Activated CD4-positive, alpha-beta memory T cell treated with anti-CD3 and anti-CD28 coated beads, Interleukin-2, amount 10 ng/mL, durations not matched to agents 7 days and 5 days (primary cell): Measurements from ENCODE around the gene GABBR2. TPM values are rescaled to one million over a fixed set of nuclear protein-coding genes. Genes with fewer than 3 reads are reported as not detected.

Experiments used
- CTCF ChIA-PET: fragments of 350-600 bp; sonication (Branson Sonifier 250); formaldehyde crosslinking; loops from one replicate; lab custom pipeline; 2021; ENCODE audit warnings: antibody characterized with exemption, inconsistent platforms; lab: Charles Lee
- POLR2A ChIA-PET: fragments of 350-600 bp; sonication (Branson Sonifier 250); formaldehyde crosslinking; loops from one replicate; lab custom pipeline; 2021; ENCODE audit warnings: antibody characterized with exemption; lab: Charles Lee
- DNase-seq: peaks from one replicate; pipeline ENCODE4 v3.0.0-alpha.2; 2020
- H3K27ac Mint-ChIP-seq: one replicate; pipeline ENCODE4 v1.8.0; 2021; ENCODE audit warnings: mild to moderate bottlenecking, mixed read lengths
- H3K27me3 Mint-ChIP-seq: one replicate; pipeline ENCODE4 v1.8.0; 2021; ENCODE audit warnings: mixed read lengths
- H3K36me3 Mint-ChIP-seq: one replicate; pipeline ENCODE4 v1.8.0; 2021; ENCODE audit warnings: low read depth, mixed read lengths
- H3K4me1 Mint-ChIP-seq: one replicate; pipeline ENCODE4 v1.8.0; 2021; ENCODE audit warnings: mixed read lengths
- H3K4me3 Mint-ChIP-seq: one replicate; pipeline ENCODE4 v1.8.0; 2021; ENCODE audit warnings: mild to moderate bottlenecking, mixed read lengths
- H3K9me3 Mint-ChIP-seq: one replicate; pipeline ENCODE4 v1.8.0; 2021; ENCODE audit warnings: mixed read lengths
- total RNA-seq, 2 experiments: library from RNA; stranded (reverse); gene quantifications; one replicate each; pipeline ENCODE4 v1.2.3, GENCODE V29; 2021

Gene GABBR2
- total RNA-seq, 2 experiments from 2014 or later: not detected

GRCh38 chr9:98430535-98431292 is 278.0 kb downstream of the GABBR2 start:
- DNase-seq: no peak
- ChIA-PET POLR2A (no interaction called here), CTCF (interaction anchor here (0.7 kb wide), 1 partner anchor 106 kb away, joined by 3 read pairs; no protein-coding TSS in a partner anchor)
- Mint-ChIP-seq H3K4me1 (no peaks in the 10 kb centered on the region), H3K9me3 (no peaks in the 10 kb centered on the region), H3K36me3 (no peaks in the 10 kb centered on the region), H3K27me3 (peaks cover 9% of the 10 kb centered on the region), H3K27ac (no peak overlapping the region), H3K4me3 (no peak overlapping the region)

- ChIA-PET POLR2A (no interaction called here), CTCF (no interaction called here)
- no peak overlapping the region for H3K4me3 Mint-ChIP-seq
- H3K27ac Mint-ChIP-seq: no peak overlapping the region
- no peaks in the 10 kb centered on the region for H3K4me1 Mint-ChIP-seq
- DNase-seq: no peak
- peaks cover 4% of the 10 kb centered on the region for H3K27me3 Mint-ChIP-seq
- no peaks in the 10 kb centered on the region for H3K9me3 Mint-ChIP-seq
- no peaks in the 10 kb centered on the region for H3K36me3 Mint-ChIP-seq
Measured at GRCh38 chr9:98429613-98430012, 279.1 kb downstream of the GABBR2 start.

GRCh38 chr9:98428454-98428853 is 280.3 kb downstream of the GABBR2 start:
- peaks cover 3% of the 10 kb centered on the region for H3K27me3 Mint-ChIP-seq
- no peak overlapping the region for H3K27ac Mint-ChIP-seq
- no peaks in the 10 kb centered on the region for H3K36me3 Mint-ChIP-seq
- ChIA-PET POLR2A (no interaction called here), CTCF (no interaction called here)
- no peaks in the 10 kb centered on the region for H3K4me1 Mint-ChIP-seq
- DNase-seq: no peak
- no peaks in the 10 kb centered on the region for H3K9me3 Mint-ChIP-seq
- H3K4me3 Mint-ChIP-seq: no peak overlapping the region

- no peaks in the 10 kb centered on the region for H3K9me3 Mint-ChIP-seq
- POLR2A ChIA-PET: no interaction called here
- no peaks in the 10 kb centered on the region for H3K36me3 Mint-ChIP-seq
- H3K27me3 Mint-ChIP-seq: peaks cover 3% of the 10 kb centered on the region
- no peak overlapping the region for H3K27ac Mint-ChIP-seq
- DNase-seq: no peak
- H3K4me3 Mint-ChIP-seq: no peak overlapping the region
- CTCF ChIA-PET: no interaction called here
- no peaks in the 10 kb centered on the region for H3K4me1 Mint-ChIP-seq
Measured at GRCh38 chr9:98427491-98427890, 281.2 kb downstream of the GABBR2 start.

GRCh38 chr9:98425079-98425478 is 283.7 kb downstream of the GABBR2 start:
- Mint-ChIP-seq H3K9me3 (no peaks in the 10 kb centered on the region), H3K27me3 (peaks cover 6% of the 10 kb centered on the region), H3K4me3 (no peak overlapping the region), H3K27ac (no peak overlapping the region), H3K36me3 (no peaks in the 10 kb centered on the region), H3K4me1 (no peaks in the 10 kb centered on the region)
- CTCF ChIA-PET: no interaction called here
- DNase-seq: no peak
- POLR2A ChIA-PET: no interaction called here

- Mint-ChIP-seq H3K9me3 (no peaks in the 10 kb centered on the region), H3K27ac (no peak overlapping the region), H3K4me1 (no peaks in the 10 kb centered on the region), H3K36me3 (no peaks in the 10 kb centered on the region), H3K4me3 (no peak overlapping the region), H3K27me3 (peaks cover 17% of the 10 kb centered on the region)
- POLR2A ChIA-PET: no interaction called here
- no peak for DNase-seq
- CTCF ChIA-PET: no interaction called here
Measured at GRCh38 chr9:98419260-98419603, 289.5 kb downstream of the GABBR2 start.

GRCh38 chr9:98418578-98419259 is 290.0 kb downstream of the GABBR2 start:
- Mint-ChIP-seq H3K27ac (no peak overlapping the region), H3K36me3 (no peaks in the 10 kb centered on the region), H3K9me3 (no peaks in the 10 kb centered on the region), H3K27me3 (peaks cover 21% of the 10 kb centered on the region), H3K4me1 (no peaks in the 10 kb centered on the region), H3K4me3 (no peak overlapping the region)
- ChIA-PET CTCF (no interaction called here), POLR2A (interaction anchor here (0.6 kb wide), 1 partner anchor 496 kb away, joined by 3 read pairs; no protein-coding TSS in a partner anchor)
- DNase-seq: no peak

- H3K36me3 Mint-ChIP-seq: no peaks in the 10 kb centered on the region
- no peaks in the 10 kb centered on the region for H3K9me3 Mint-ChIP-seq
- CTCF ChIA-PET: interaction anchor here (1.6 kb wide), 1 partner anchor 359 kb away, joined by 4 read pairs; no protein-coding TSS in a partner anchor
- no peak for DNase-seq
- H3K27ac Mint-ChIP-seq: no peak overlapping the region
- no peaks in the 10 kb centered on the region for H3K4me1 Mint-ChIP-seq
- H3K27me3 Mint-ChIP-seq: peaks cover 27% of the 10 kb centered on the region
- no peak overlapping the region for H3K4me3 Mint-ChIP-seq
- POLR2A ChIA-PET: no interaction called here
Measured at GRCh38 chr9:98416294-98417248, 292.2 kb downstream of the GABBR2 start.

- Mint-ChIP-seq H3K4me3 (no peak overlapping the region), H3K27me3 (peaks cover 26% of the 10 kb centered on the region), H3K27ac (no peak overlapping the region), H3K4me1 (no peaks in the 10 kb centered on the region), H3K36me3 (no peaks in the 10 kb centered on the region), H3K9me3 (no peaks in the 10 kb centered on the region)
- POLR2A ChIA-PET: no interaction called here
- DNase-seq: no peak
- CTCF ChIA-PET: interaction anchor here (1.6 kb wide), 1 partner anchor 359 kb away, joined by 4 read pairs; no protein-coding TSS in a partner anchor
Measured at GRCh38 chr9:98415782-98416181, 293.0 kb downstream of the GABBR2 start.

- Mint-ChIP-seq H3K27me3 (peaks cover 43% of the 10 kb centered on the region), H3K4me1 (peaks cover 3% of the 10 kb centered on the region), H3K36me3 (no peaks in the 10 kb centered on the region), H3K4me3 (no peak overlapping the region), H3K27ac (no peak overlapping the region), H3K9me3 (no peaks in the 10 kb centered on the region)
- ChIA-PET POLR2A (no interaction called here), CTCF (no interaction called here)
- DNase-seq: no peak
Measured at GRCh38 chr9:98413084-98413483, 295.7 kb downstream of the GABBR2 start.

- no peaks in the 10 kb centered on the region for H3K36me3 Mint-ChIP-seq
- peaks cover 38% of the 10 kb centered on the region for H3K27me3 Mint-ChIP-seq
- no peak overlapping the region for H3K4me3 Mint-ChIP-seq
- no peak overlapping the region for H3K27ac Mint-ChIP-seq
- ChIA-PET POLR2A (no interaction called here), CTCF (no interaction called here)
- H3K9me3 Mint-ChIP-seq: no peaks in the 10 kb centered on the region
- peaks cover 3% of the 10 kb centered on the region for H3K4me1 Mint-ChIP-seq
- DNase-seq: no peak
Measured at GRCh38 chr9:98412101-98412842, 296.5 kb downstream of the GABBR2 start.

GRCh38 chr9:98410185-98410697 is 298.5 kb downstream of the GABBR2 start:
- ChIA-PET POLR2A (no interaction called here), CTCF (interaction anchor here (0.6 kb wide), 1 partner anchor 78 kb away, joined by 3 read pairs; no protein-coding TSS in a partner anchor)
- Mint-ChIP-seq H3K9me3 (no peaks in the 10 kb centered on the region), H3K4me3 (no peak overlapping the region), H3K4me1 (peaks cover 3% of the 10 kb centered on the region), H3K27ac (no peak overlapping the region), H3K36me3 (no peaks in the 10 kb centered on the region), H3K27me3 (peaks cover 33% of the 10 kb centered on the region)
- DNase-seq: no peak
